Loucy (cell line): ENCODE measurements around the gene DNAJB13.

ENCODE experiments used
- EZH2phosphoT487 ChIP-seq: fragments of 200-600 bp; IDR thresholded peaks from 2 replicates; pipeline ENCODE4 v1.6.1; 2018; ENCODE audit warnings: antibody characterized with exemption, mild to moderate bottlenecking, moderate library complexity, borderline replicate concordance
- TF ChIP-seq, protein P1 (sequence below): fragments of 200-600 bp; sonication (generic); conservative IDR thresholded peaks from 2 replicates; pipeline ENCODE4 v1.5.1; 2014; ENCODE audit warnings: mild to moderate bottlenecking, antibody characterized with exemption, low read length

DNA sequence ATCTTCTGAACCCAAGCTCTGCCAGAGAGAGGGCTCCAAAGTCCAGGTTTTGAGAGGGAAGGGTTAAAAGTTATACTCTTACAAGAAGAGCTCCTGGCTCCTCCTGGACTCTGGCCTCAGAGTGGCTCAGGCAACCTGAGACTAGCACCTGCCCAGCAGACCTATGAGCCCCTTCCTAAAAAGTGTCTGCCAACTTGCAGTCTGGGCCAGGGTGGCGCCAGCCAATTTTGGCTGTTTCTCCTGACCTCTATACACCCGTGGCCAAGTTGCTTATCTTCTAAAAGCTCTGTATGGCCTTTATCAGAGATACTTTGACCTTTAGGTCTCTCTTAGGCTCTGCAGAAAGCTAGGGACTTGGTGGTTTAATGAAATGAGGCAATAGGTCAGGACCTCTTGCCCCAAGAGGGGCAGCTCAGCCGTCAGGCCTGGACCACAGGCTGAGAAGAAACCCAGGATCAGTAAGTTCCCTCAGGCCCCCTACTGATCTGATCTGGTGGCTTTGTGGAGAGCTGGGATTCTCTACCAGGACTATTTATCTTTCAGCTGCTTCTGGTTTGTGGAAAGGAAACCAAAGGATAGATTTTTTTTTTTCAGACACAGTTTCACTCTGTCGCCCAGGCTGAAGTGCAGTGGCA lies 68.4 kb downstream of the DNAJB13 start:
- TF ChIP-seq, protein P1, sequence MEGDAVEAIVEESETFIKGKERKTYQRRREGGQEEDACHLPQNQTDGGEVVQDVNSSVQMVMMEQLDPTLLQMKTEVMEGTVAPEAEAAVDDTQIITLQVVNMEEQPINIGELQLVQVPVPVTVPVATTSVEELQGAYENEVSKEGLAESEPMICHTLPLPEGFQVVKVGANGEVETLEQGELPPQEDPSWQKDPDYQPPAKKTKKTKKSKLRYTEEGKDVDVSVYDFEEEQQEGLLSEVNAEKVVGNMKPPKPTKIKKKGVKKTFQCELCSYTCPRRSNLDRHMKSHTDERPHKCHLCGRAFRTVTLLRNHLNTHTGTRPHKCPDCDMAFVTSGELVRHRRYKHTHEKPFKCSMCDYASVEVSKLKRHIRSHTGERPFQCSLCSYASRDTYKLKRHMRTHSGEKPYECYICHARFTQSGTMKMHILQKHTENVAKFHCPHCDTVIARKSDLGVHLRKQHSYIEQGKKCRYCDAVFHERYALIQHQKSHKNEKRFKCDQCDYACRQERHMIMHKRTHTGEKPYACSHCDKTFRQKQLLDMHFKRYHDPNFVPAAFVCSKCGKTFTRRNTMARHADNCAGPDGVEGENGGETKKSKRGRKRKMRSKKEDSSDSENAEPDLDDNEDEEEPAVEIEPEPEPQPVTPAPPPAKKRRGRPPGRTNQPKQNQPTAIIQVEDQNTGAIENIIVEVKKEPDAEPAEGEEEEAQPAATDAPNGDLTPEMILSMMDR, result no peak
- TF ChIP-seq EZH2phosphoT487, result no peak
